HG03442 (cell line): ENCODE results near the gene CREB3L1.
A peak's percentile ranks its signal among the peaks of the same experiment; 100 is the strongest.

Experiments
- ATAC-seq: cut with Tn5 transposase; IDR thresholded peaks from one replicate; pipeline ENCODE4 v1.9.1; 2021; ENCODE audit warnings: mild to moderate bottlenecking, moderate library complexity; ENCODE audit not compliant: unreplicated experiment

Gene CREB3L1

GRCh38 chr11:46342239-46342638 is 64.8 kb downstream of the CREB3L1 start:
- ATAC-seq, result no peak

GRCh38 chr11:46343520-46343919 is 66.1 kb downstream of the CREB3L1 start:
- ATAC-seq, result no peak

- ATAC-seq, result no peak
Measured at GRCh38 chr11:46345131-46345597, 67.7 kb downstream of the CREB3L1 start.

- no peak for ATAC-seq
Measured at GRCh38 chr11:46345881-46346484, 68.5 kb downstream of the CREB3L1 start.

- peak; percentile 65 for ATAC-seq
Measured at GRCh38 chr11:46346886-46347636, 69.6 kb downstream of the CREB3L1 start, which contains the start of gene DGKZ. DGKZ (plus strand) TSS chr11:46347463; CDS start chr11:46347660, 197 bp downstream.

- ATAC-seq, result peak; percentile 5
Measured at GRCh38 chr11:46347637-46348311, 70.3 kb downstream of the CREB3L1 start.

- ATAC-seq, result no peak
Measured at GRCh38 chr11:46348566-46349401, 71.3 kb downstream of the CREB3L1 start.

GRCh38 chr11:46350695-46351094 is 73.2 kb downstream of the CREB3L1 start:
- no peak for ATAC-seq

GRCh38 chr11:46351148-46351547 is 73.7 kb downstream of the CREB3L1 start:
- no peak for ATAC-seq

- no peak for ATAC-seq
Measured at GRCh38 chr11:46351606-46352005, 74.1 kb downstream of the CREB3L1 start.

- no peak for ATAC-seq
Measured at GRCh38 chr11:46352063-46352841, 74.8 kb downstream of the CREB3L1 start.

GRCh38 chr11:46353698-46354097 is 76.2 kb downstream of the CREB3L1 start:
- no peak for ATAC-seq

- no peak for ATAC-seq
Measured at GRCh38 chr11:46356924-46357482, 79.5 kb downstream of the CREB3L1 start.

GRCh38 chr11:46357483-46357936 is 80.0 kb downstream of the CREB3L1 start:
- ATAC-seq, result no peak

- no peak for ATAC-seq
Measured at GRCh38 chr11:46359953-46360352, 82.5 kb downstream of the CREB3L1 start.

- ATAC-seq, result peak; percentile 14
Measured at GRCh38 chr11:46360878-46361277, 83.4 kb downstream of the CREB3L1 start.

GRCh38 chr11:46361283-46362155 is 84.1 kb downstream of the CREB3L1 start:
- ATAC-seq, result peak; percentile 85

- ATAC-seq, result no peak
Measured at GRCh38 chr11:46362156-46363030, 84.9 kb downstream of the CREB3L1 start.
